ENCODE results near the gene PPP1R27.

PPP1R27 gene

GRCh38 chr17:81834831-81835267, at the start of gene PPP1R27:
PPP1R27 (minus strand) TSS chr17:81835050; CDS start chr17:81834953, 97 bp downstream.
- FAIRE-seq (no peak), DNase-seq (ENCODE audit: insufficient read length, low spot score) (no peak)

- DNase-seq (ENCODE audit: insufficient read length, low spot score) (no peak), FAIRE-seq (no peak)
These were observed 49.7 kb upstream of the PPP1R27 start for GRCh38 chr17:81884520-81884919.

- FAIRE-seq, result no peak
- no peak for DNase-seq (ENCODE audit: insufficient read length, low spot score)
These were observed 44.3 kb upstream of the PPP1R27 start for GRCh38 chr17:81879121-81879520.

- no peak for FAIRE-seq
- no peak for DNase-seq (ENCODE audit: insufficient read length, low spot score)
These were observed 43.4 kb upstream of the PPP1R27 start for GRCh38 chr17:81878294-81878693.

- no peak for DNase-seq (ENCODE audit: insufficient read length, low spot score)
- FAIRE-seq, result no peak
These were observed 42.7 kb upstream of the PPP1R27 start for GRCh38 chr17:81877569-81877968.

GRCh38 chr17:81871387-81872230, 36.8 kb upstream of the PPP1R27 start:
- FAIRE-seq, result no peak
- peak; percentile 94 for DNase-seq (ENCODE audit: insufficient read length, low spot score)

- FAIRE-seq, result peak; percentile 46
- no peak for DNase-seq (ENCODE audit: insufficient read length, low spot score)
These were observed 36.1 kb upstream of the PPP1R27 start, which contains the start of gene ARHGDIA for GRCh38 chr17:81870981-81871386. ARHGDIA (minus strand) TSS chr17:81871337; CDS start chr17:81869930, 1,407 bp downstream.

GRCh38 chr17:81870131-81870980, 35.5 kb upstream of the PPP1R27 start:
- no peak for DNase-seq (ENCODE audit: insufficient read length, low spot score)
- FAIRE-seq, result no peak

- FAIRE-seq, result no peak
- no peak for DNase-seq (ENCODE audit: insufficient read length, low spot score)
These were observed 34.6 kb upstream of the PPP1R27 start for GRCh38 chr17:81869221-81870130.

- FAIRE-seq, result peak; percentile 62
These were observed 33.9 kb upstream of the PPP1R27 start for GRCh38 chr17:81868674-81869220.

GRCh38 chr17:81867991-81868673, 33.3 kb upstream of the PPP1R27 start:
- DNase-seq (ENCODE audit: insufficient read length, low spot score), result no peak

More at GRCh38 chr17:81868674-81869220, 33.9 kb upstream of the PPP1R27 start:
- DNase-seq (ENCODE audit: insufficient read length, low spot score), result peak; percentile 66

GRCh38 chr17:81867170-81867990, 32.5 kb upstream of the PPP1R27 start:
- no peak for DNase-seq (ENCODE audit: insufficient read length, low spot score)
- FAIRE-seq, result no peak

More at GRCh38 chr17:81867991-81868673, 33.3 kb upstream of the PPP1R27 start:
- FAIRE-seq, result no peak

- no peak for DNase-seq (ENCODE audit: insufficient read length, low spot score)
- no peak for FAIRE-seq
These were observed 31.8 kb upstream of the PPP1R27 start for GRCh38 chr17:81866440-81867169.

- no peak for DNase-seq (ENCODE audit: insufficient read length, low spot score)
- FAIRE-seq, result no peak
These were observed 31.0 kb upstream of the PPP1R27 start for GRCh38 chr17:81865733-81866439.

- FAIRE-seq, result no peak
- DNase-seq (ENCODE audit: insufficient read length, low spot score), result no peak
These were observed 30.5 kb upstream of the PPP1R27 start for GRCh38 chr17:81865358-81865732.

GRCh38 chr17:81863833-81864768, 29.3 kb upstream of the PPP1R27 start:
- FAIRE-seq, result no peak
- DNase-seq (ENCODE audit: insufficient read length, low spot score), result no peak
